Esophagus squamous epithelium (tissue), 4 donors: ENCODE measurements around the gene RAB15.

Experiments used
- CTCF ChIP-seq, 6 experiments: fragments of 450-650 bp in 4 of 6; fragments of 200-600 bp in 2 of 6; sonication (generic) in 2 of 6; IDR thresholded peaks; one replicate each; pipeline ENCODE4 v1.5.1; 2016 to 2019; ENCODE audit warnings: antibody characterized with exemption in 6 of 6, mild to moderate bottlenecking in 4 of 6, moderate library complexity in 4 of 6
- POLR2A ChIP-seq, 4 donors: fragments of 450-650 bp; IDR thresholded peaks; one replicate each; pipeline ENCODE4 v1.6.1; 2017; ENCODE audit warnings: antibody characterized with exemption in 4 of 4, mild to moderate bottlenecking in 4 of 4, moderate library complexity in 3 of 4

GRCh38 chr14:64995291-64995690, 23.2 kb upstream of the RAB15 start:
- TF ChIP-seq CTCF (IDR thresholded peaks at IDR 0.05) = no peak
- no peak for TF ChIP-seq POLR2A (IDR thresholded peaks at IDR 0.05)
